ENCODE measurements around the gene DDX24. TPM values are rescaled to one million over a fixed set of nuclear protein-coding genes. Genes with fewer than 3 reads are reported as not detected.

The DDX24 gene
- total and polyA plus RNA-seq, 2 of the 8 experiments (the other 6 are each of a cell fraction or from before 2014, with no cell fraction given): 89.0 to 201 TPM

- H2BK20ac ChIP-seq (ENCODE audit: low read length): no peak overlapping the region
- H2BK5ac ChIP-seq (ENCODE audit: low read depth, low read length): no peak overlapping the region
- no peak overlapping the region for H3K56ac ChIP-seq (replicated peaks; ENCODE audit: insufficient read length, low read depth, low read length)
- no peak overlapping the region for H3K4me2 ChIP-seq (ENCODE audit: insufficient read depth in 1 of 2, low read depth in 2 of 2, low read length in 2 of 2)
- no peak overlapping the region for H3K4me3 ChIP-seq (ENCODE audit: extremely low read depth in 1 of 4, insufficient read depth in 2 of 4, low read depth in 3 of 4, low read length in 4 of 4)
- H3K4ac ChIP-seq (replicated peaks; ENCODE audit: insufficient read length, low read depth, low read length): no peak overlapping the region
- H2BK15ac ChIP-seq (ENCODE audit: low read length): no peak overlapping the region
- H3K18ac ChIP-seq (ENCODE audit: extremely low read depth, low read length): no peak overlapping the region
- H2AFZ ChIP-seq (ENCODE audit: low read length): no peak overlapping the region
- H2AK5ac ChIP-seq (ENCODE audit: low read depth, low read length): no peak overlapping the region
- TF ChIP-seq BACH1 (IDR thresholded peaks at IDR 0.05; ENCODE audit: low read length) (no peak), TAF7 (optimal IDR thresholded peaks at IDR 0.05; ENCODE audit: borderline replicate concordance, low read depth, low read length) (no peak), RAD21 (IDR thresholded peaks at IDR 0.05 in 1 of 2, conservative IDR thresholded peaks at IDR 0.05 in 1 of 2; ENCODE audit: low read depth in 2 of 2, low read length in 2 of 2) (no peak)
- no peak overlapping the region for H2BK120ac ChIP-seq (replicated peaks; ENCODE audit: low read depth, low read length)
- H4K20me1 ChIP-seq (replicated peaks in 1 of 2; ENCODE audit: control insufficient read depth in 1 of 2, insufficient read depth in 2 of 2, low read length in 2 of 2): peaks cover 6 to 7% of the 10 kb centered on the region in 2 experiments
- no peaks in the 10 kb centered on the region; the same call in 1 of the 2 replicates for H3K79me1 ChIP-seq (ENCODE audit: low read depth, low read length)
- no peaks in the 10 kb centered on the region; the same call in 1 of the 2 replicates for H3K23me2 ChIP-seq (ENCODE audit: low read depth, low read length)
- H3K9ac ChIP-seq (replicated peaks in 1 of 4; ENCODE audit: extremely low read depth in 1 of 4, low read depth in 3 of 4, low read length in 3 of 4): no peak overlapping the region
- CTCF ChIA-PET (ENCODE audit: partially characterized antibody): interaction anchor here (1.0 to 17.4 kb wide), 8 partner anchors 8 to 84 kb away, joined by 3 to 148 read pairs (median 5); no protein-coding TSS in a partner anchor
- H3K9me3 ChIP-seq (ENCODE audit: insufficient read depth in 2 of 2, low read depth in 1 of 2, low read length in 1 of 2): no peaks in the 10 kb centered on the region
- H3K79me2 ChIP-seq (ENCODE audit: control insufficient read depth in 1 of 2, insufficient read depth in 2 of 2, low read length in 2 of 2): peaks cover 0 to 3% of the 10 kb centered on the region in 2 experiments; a peak in 1 of 4 replicates
- no peak for FAIRE-seq
- 88% methylated on average over 6 of the region's 6 CpGs; no CpG with 5 or more reads in 1 of the 2 experiments for WGBS, 2 experiments (ENCODE audit: extremely low coverage in 1 of 2, insufficient coverage in 1 of 2, insufficient read length in 1 of 2, insufficient replicate concordance in 2 of 2, low coverage in 1 of 2, low lambda C conversion rate in 2 of 2, missing lambda C conversion rate in 1 of 2)
- H4K8ac ChIP-seq (ENCODE audit: extremely low read depth, insufficient read depth, low read length): no peak overlapping the region
- no peak overlapping the region for H3K14ac ChIP-seq (ENCODE audit: insufficient read length)
- H3K27ac ChIP-seq (ENCODE audit: low read depth, low read length): no peak overlapping the region
- peaks cover 32 to 86% (median 66%) of the 10 kb centered on the region in 4 experiments for H3K36me3 ChIP-seq (ENCODE audit: control insufficient read depth in 2 of 4, insufficient read depth in 4 of 4, low read length in 3 of 4)
- H2BK12ac ChIP-seq (ENCODE audit: low read depth, low read length): no peak overlapping the region
- H3K23ac ChIP-seq (ENCODE audit: insufficient read length): no peak overlapping the region
- no peaks in the 10 kb centered on the region for H3K27me3 ChIP-seq (replicated peaks in 1 of 4; ENCODE audit: control insufficient read depth in 3 of 4, extremely low read depth in 1 of 4, insufficient read depth in 3 of 4, low read length in 3 of 4)
- POLR2A ChIA-PET (ENCODE audit: partially characterized antibody): interaction anchor here (1.4 kb wide), 1 partner anchor 9 kb away, joined by 4 read pairs; no protein-coding TSS in a partner anchor
- no peak overlapping the region for H4K91ac ChIP-seq (replicated peaks; ENCODE audit: insufficient read length, low read length)
- H4K5ac ChIP-seq (ENCODE audit: insufficient read length, low read depth, low read length): no peak overlapping the region
- DNase-seq (ENCODE audit: low read depth in 1 of 2, low spot score in 2 of 2): no peak
- no peaks in the 10 kb centered on the region; a peak in 1 of 7 replicates for H3K4me1 ChIP-seq (replicated peaks in 1 of 4; ENCODE audit: control insufficient read depth in 3 of 4, insufficient read depth in 4 of 4, low read length in 3 of 4)
Measured at GRCh38 chr14:94056579-94057308, 24.3 kb downstream of the DDX24 start.
